Right ventricle myocardium inferior (tissue), 1 donor: ENCODE results near the gene CBLC. TPM values are rescaled to one million over a fixed set of nuclear protein-coding genes. Genes with fewer than 3 reads are reported as not detected.
A peak's percentile ranks its signal among the peaks of the same experiment; 100 is the strongest.
"Not testable (repeated sequence)": the region's sequence is repeated elsewhere in the genome, so short reads cannot be mapped to it uniquely, and the experiment has no call there.

ENCODE experiments used
- ATAC-seq: fragments of 200-7000 bp; cut with Tn5 transposase; one replicate; pipeline ENCODE4 v1.9.1; 2020; ENCODE audit warnings: mild to moderate bottlenecking, moderate library complexity
- DNase-seq: peaks from one replicate; pipeline ENCODE4 v3.0.0; 2021; ENCODE audit errors: missing footprints
- intact Hi-C: fragments of 100-400 bp; cut with DNase I; formaldehyde crosslinking; loops from one replicate; pipeline ENCODE4 v1.11.0; 2022
- microRNA-seq: library from miRNA; unstranded; fragments of <30 nt; microRNA quantifications from one replicate; pipeline ENCODE4 v1.2.0, GENCODE V29; 2020
- total RNA-seq: library from RNA; stranded (reverse); fragmentation: NEBNext Ultra II Directional; extraction: Animal tissue kit (Norgen Biotek cat#: 25700); gene quantifications from one replicate; pipeline ENCODE4 v1.2.1, GENCODE V29; 2021
- donor health status: DM: no; HTN: yes; CAD: no; lungs with severe emphysema.

The CBLC gene
- total RNA-seq, 1 donor from 2014 or later = not detected

- ATAC-seq, intact Hi-C loops, DNase-seq: not testable (repeated sequence)
Observed at GRCh38 chr19:44834399-44834798, 56.7 kb downstream of the CBLC start.

- DNase-seq (no peak), ATAC-seq (no peak)
- intact Hi-C loops = no loop called here
Observed at GRCh38 chr19:44839276-44839675, 61.6 kb downstream of the CBLC start.

- DNase-seq (no peak), ATAC-seq (no peak)
- intact Hi-C loops = no loop called here
Observed at GRCh38 chr19:44840811-44841210, 63.1 kb downstream of the CBLC start.

- ATAC-seq (no peak), DNase-seq (no peak)
- intact Hi-C loops = no loop called here
Observed at GRCh38 chr19:44841231-44841630, 63.5 kb downstream of the CBLC start.

GRCh38 chr19:44845286-44845611, 67.6 kb downstream of the CBLC start:
- intact Hi-C loops = loop anchor here (1.0 to 5.0 kb wide), 4 partner anchors 45 to 156 kb away; no protein-coding TSS in a partner anchor
- DNase-seq = no peak
- no peak for ATAC-seq

GRCh38 chr19:44845612-44846454, 68.1 kb downstream of the CBLC start, which contains the start of gene NECTIN2:
Gene NECTIN2, plus strand, starts transcription at chr19:44846297. Its CDS starts 229 bp downstream, at chr19:44846526.
- peak; percentile 100 for DNase-seq
- peak; percentile 86 for ATAC-seq
- intact Hi-C loops = loop anchor here (1.0 to 5.0 kb wide), 5 partner anchors 45 to 157 kb away; partner anchors contain the start of gene TOMM40

GRCh38 chr19:44846455-44847143, 68.9 kb downstream of the CBLC start:
- intact Hi-C loops = loop anchor here (2.0 to 5.0 kb wide), 2 partner anchors 44 to 129 kb away; partner anchors contain the start of gene TOMM40
- DNase-seq = no peak
- ATAC-seq = no peak

- intact Hi-C loops = loop anchor here (2.0 to 5.0 kb wide), 2 partner anchors 43 to 130 kb away; partner anchors contain the start of gene TOMM40
- no peak for ATAC-seq
- peak; percentile 83 for DNase-seq
Observed at GRCh38 chr19:44847144-44848035, 69.7 kb downstream of the CBLC start.

- ATAC-seq = no peak
- no peak for DNase-seq
- intact Hi-C loops = loop anchor here (5.0 kb wide), 1 partner anchor 131 kb away; no protein-coding TSS in a partner anchor
Observed at GRCh38 chr19:44848036-44848811, 70.5 kb downstream of the CBLC start.

- DNase-seq (no peak), ATAC-seq (no peak)
- intact Hi-C loops = loop anchor here (5.0 kb wide), 1 partner anchor 132 kb away; no protein-coding TSS in a partner anchor
Observed at GRCh38 chr19:44848812-44849447, 71.2 kb downstream of the CBLC start.

Small RNA genes within 50 kb of the gene (microRNA-seq; reads per million reads assigned to microRNA genes)
- gene MIR8085 = not detected

Other genes with a start within 250 kb of the CBLC start
- gene CEACAM20, start 248.2 kb upstream of the CBLC start, total RNA-seq = not detected
- not detected for gene IGSF23, start 164.3 kb upstream of the CBLC start, total RNA-seq
- gene PVR, start 134.0 kb upstream of the CBLC start, total RNA-seq = 38.0 TPM
- 2.8 TPM for gene CEACAM19, start 106.4 kb upstream of the CBLC start, total RNA-seq
- not detected for gene CEACAM16, start 78.7 kb upstream of the CBLC start, total RNA-seq
- 18.3 TPM for gene BCL3, start 29.2 kb upstream of the CBLC start, total RNA-seq
- gene BCAM, start 31.2 kb downstream of the CBLC start, total RNA-seq = 91.9 TPM
- gene NECTIN2, start 68.4 kb downstream of the CBLC start, total RNA-seq = 41.8 TPM
- 45.3 TPM for gene TOMM40, start 113.4 kb downstream of the CBLC start, total RNA-seq
- 9.9 TPM for gene APOE, start 127.9 kb downstream of the CBLC start, total RNA-seq
- gene APOC1, start 136.7 kb downstream of the CBLC start, total RNA-seq = 1.4 TPM
- gene APOC4, start 164.3 kb downstream of the CBLC start, total RNA-seq = not detected
- not detected for gene APOC2, start 168.2 kb downstream of the CBLC start, total RNA-seq
- gene CLPTM1, start 177.5 kb downstream of the CBLC start, total RNA-seq = 90.1 TPM
- gene RELB, start 223.6 kb downstream of the CBLC start, total RNA-seq = 4.2 TPM